K562 (cell line): ENCODE data around the gene SPEG. TPM values are rescaled to one million over a fixed set of nuclear protein-coding genes. Genes with fewer than 3 reads are reported as not detected.

Source experiments
- ARHGAP35 ChIP-seq: fragments of 450-650 bp; IDR thresholded peaks from 2 replicates; pipeline ENCODE4 v1.6.1; 2018; ENCODE audit not compliant: partially characterized antibody
- CEBPB ChIP-seq: fragments of 450-650 bp; IDR thresholded peaks from 2 replicates; pipeline ENCODE4 v1.6.1; 2016; ENCODE audit warnings: missing genetic modification characterization, missing compliant biosample characterization
- CREB3 ChIP-seq: fragments of 450-650 bp; conservative IDR thresholded peaks from 2 replicates; pipeline ENCODE4 v1.6.1; 2016; ENCODE audit warnings: missing genetic modification characterization, low read depth, mild to moderate bottlenecking, missing compliant biosample characterization, moderate library complexity
- CXXC5 ChIP-seq: fragments of 250-450 bp; sonication (Bioruptor Pico); IDR thresholded peaks from 2 replicates; pipeline ENCODE4 v1.8.0; 2022; ENCODE audit warnings: inconsistent platforms, mild to moderate bottlenecking, moderate library complexity
- EGR1 ChIP-seq: fragments of 450-650 bp; conservative IDR thresholded peaks from 2 replicates; pipeline ENCODE4 v1.6.1; 2017; ENCODE audit warnings: mild to moderate bottlenecking
- GTF2B ChIP-seq: IDR thresholded peaks from 2 replicates; pipeline ENCODE4 v1.6.1; 2011; ENCODE audit not compliant: insufficient read length; ENCODE audit errors: extremely low read depth
- IRF1 ChIP-seq: sonication (generic); formaldehyde crosslinking; IDR thresholded peaks from 2 replicates; pipeline ENCODE4 v1.8.0; 2022; ENCODE audit warnings: missing genetic modification reagents, mild to moderate bottlenecking, borderline replicate concordance
- JUN ChIP-seq, 2 experiments: sonication (generic) in 1 of 2; formaldehyde crosslinking in 1 of 2; IDR thresholded peaks; 2 replicates each; pipeline versions ENCODE4 v1.6.1 to v1.8.0; 2012 to 2022; ENCODE audit warnings: borderline replicate concordance in 2 of 2, mild to moderate bottlenecking in 2 of 2, improper control_type of control experiment in 1 of 2, low read depth in 1 of 2, low read length in 1 of 2, missing genetic modification reagents in 1 of 2
- KAT8 ChIP-seq: fragments of 450-650 bp; IDR thresholded peaks from 2 replicates; pipeline ENCODE4 v1.6.1; 2016; ENCODE audit warnings: low read depth, mild to moderate bottlenecking
- MAZ ChIP-seq, 2 experiments: fragments of 450-650 bp in 1 of 2; sonication (generic) in 1 of 2; formaldehyde crosslinking; IDR thresholded peaks in 1 of 2; conservative IDR thresholded peaks in 1 of 2; 2 replicates each; pipeline versions ENCODE4 v1.4.0 to v1.5.0; 2020; ENCODE audit warnings: mild to moderate bottlenecking in 1 of 2, missing genetic modification reagents in 1 of 2
- MEF2A ChIP-seq: IDR thresholded peaks from 2 replicates; pipeline ENCODE4 v1.6.1; 2011; ENCODE audit warnings: low read depth, mild to moderate bottlenecking, low read length, moderate library complexity; ENCODE audit not compliant: control insufficient read depth
- PML ChIP-seq: IDR thresholded peaks from 2 replicates; pipeline ENCODE4 v1.6.1; 2012; ENCODE audit warnings: low read length, inconsistent platforms
- POLR2G ChIP-seq: fragments of 200-400 bp; formaldehyde crosslinking; IDR thresholded peaks from 2 replicates; pipeline ENCODE4 v1.6.1; 2017; ENCODE audit warnings: low read depth, mild to moderate bottlenecking, antibody characterized with exemption, low read length, moderate library complexity
- RBBP5 ChIP-seq: fragments of 200-600 bp; sonication (generic); IDR thresholded peaks from 2 replicates; pipeline ENCODE4 v1.6.1; 2012; ENCODE audit warnings: borderline replicate concordance, mild to moderate bottlenecking, low read length, control low read depth, inconsistent platforms; ENCODE audit not compliant: insufficient read depth, poor library complexity, severe bottlenecking
- SNAPC5 ChIP-seq: fragments of 250-450 bp; sonication (Bioruptor Pico); IDR thresholded peaks from 2 replicates; pipeline ENCODE4 v1.8.0; 2021; ENCODE audit warnings: moderate library complexity, mild to moderate bottlenecking, inconsistent platforms
- SP1 ChIP-seq: sonication (generic); formaldehyde crosslinking; IDR thresholded peaks from 2 replicates; pipeline ENCODE4 v1.8.1; 2022; ENCODE audit warnings: mild to moderate bottlenecking, missing genetic modification reagents
- SPI1 ChIP-seq: IDR thresholded peaks from 2 replicates; pipeline ENCODE4 v1.6.1; 2011; ENCODE audit warnings: low read depth, low read length, control low read depth, borderline replicate concordance
- THRB ChIP-seq: fragments of 450-650 bp; formaldehyde crosslinking; conservative IDR thresholded peaks from 2 replicates; pipeline ENCODE4 v1.4.0; 2022; ENCODE audit warnings: mild to moderate bottlenecking, missing genetic modification characterization
- ZBTB12 ChIP-seq: fragments of 250-450 bp; sonication (Bioruptor Pico); IDR thresholded peaks from 2 replicates; pipeline ENCODE4 v1.4.0; 2020
- ZEB2 ChIP-seq: fragments of 450-650 bp; IDR thresholded peaks from 2 replicates; pipeline ENCODE4 v1.6.1; 2016
- ZNF165 ChIP-seq: fragments of 250-450 bp; sonication (Bioruptor Pico); IDR thresholded peaks from 2 replicates; pipeline ENCODE4 v1.4.0; 2020; ENCODE audit warnings: borderline replicate concordance
- ZNF263 ChIP-seq: sonication (generic); formaldehyde crosslinking; IDR thresholded peaks from 2 replicates; pipeline ENCODE4 v1.8.0; 2022; ENCODE audit warnings: mild to moderate bottlenecking, missing genetic modification reagents, borderline replicate concordance
- ZNF75A ChIP-seq: fragments of 450-650 bp; formaldehyde crosslinking; IDR thresholded peaks from 2 replicates; pipeline ENCODE4 v1.4.0; 2020; ENCODE audit warnings: mild to moderate bottlenecking
- polyA plus RNA-seq, 8 experiments: library from polyadenylated mRNA; depleted of rRNA in 4 of 8; stranded (reverse) in 5 of 8; unstranded in 3 of 8; fragments of >200 nt; fragmentation: Nextera tagmentation in 2 of 8; fragmentation: Illumina TruSeq in 1 of 8; extraction: Ambion mirVana in 2 of 8; extraction: Trizol in 1 of 8; gene quantifications; 2 replicates each; pipeline versions ENCODE4 v1.2.1 to v1.2.3, GENCODE V29; 2011 to 2014; ENCODE audit warnings: inconsistent platforms in 1 of 8, missing spikeins in 1 of 8
- total RNA-seq, 7 experiments: library from RNA; depleted of rRNA in 6 of 7; stranded (reverse); fragments of >200 nt in 6 of 7; fragmentation: Illumina TruSeq in 2 of 7; extraction: Trizol in 2 of 7; gene quantifications; 2 replicates each; pipeline versions ENCODE4 v1.2.1 to v1.2.3, GENCODE V29; 2011 to 2021; ENCODE audit warnings: low replicate concordance in 1 of 7

SPEG gene
- total and polyA plus RNA-seq, 9 of the 15 experiments (the other 6 are each of a cell fraction or from before 2014, with no cell fraction given), result 0.49 to 8.7 (median 3.0) TPM

- TF ChIP-seq MAZ (CRISPR knock-in tag; conservative IDR thresholded peaks at IDR 0.05 in 1 of 2, IDR thresholded peaks at IDR 0.05 in 1 of 2), result peak; percentile 83 to 89
- TF ChIP-seq IRF1, result no peak
- no peak for TF ChIP-seq THRB (CRISPR knock-in tag)
- no peak for TF ChIP-seq JUN (IDR thresholded peaks at IDR 0.05; ENCODE audit: borderline replicate concordance, low read depth, low read length)
- no peak for TF ChIP-seq JUN (CRISPR knock-in tag; IDR thresholded peaks at IDR 0.05; ENCODE audit: borderline replicate concordance)
- no peak for TF ChIP-seq MEF2A
- TF ChIP-seq CREB3 (tag), result no peak
- no peak for TF ChIP-seq KAT8
- no peak for TF ChIP-seq ZNF75A (CRISPR knock-in tag)
- no peak for TF ChIP-seq RBBP5
- no peak for TF ChIP-seq ZBTB12
- TF ChIP-seq GTF2B, result no peak
- TF ChIP-seq POLR2G, result no peak
- peak; percentile 65; the same call in 1 of the 2 replicates for TF ChIP-seq SPI1
- 0 out of 2 replicates have a peak, but pooled peaks have one; percentile 14 for TF ChIP-seq EGR1
- TF ChIP-seq SP1 (CRISPR knock-in tag), result peak; percentile 78
- TF ChIP-seq ARHGAP35, result no peak
- peak; percentile 74 for TF ChIP-seq CXXC5
- TF ChIP-seq CEBPB, result no peak
- no peak for TF ChIP-seq SNAPC5 (CRISPR knock-in tag)
- no peak for TF ChIP-seq ZNF165 (CRISPR knock-in tag)
- peak; percentile 47; the same call in 1 of the 2 replicates for TF ChIP-seq ZEB2
- no peak for TF ChIP-seq ZNF263 (CRISPR knock-in tag)
- TF ChIP-seq PML, result peak; percentile 80
These were observed 91.0 kb downstream of the SPEG start (continued) for GRCh38 chr2:219525533-219526232.
